NCI-H128 (cell line): ENCODE data around the gene SLC2A13.
"Not testable (repeated sequence)": the region's sequence is repeated elsewhere in the genome, so short reads cannot be mapped to it uniquely, and the experiment has no call there.

Experiments
- DNase-seq: peaks from one replicate; lab custom pipeline; 2025; ENCODE audit not compliant: unreplicated experiment; lab: John Stamatoyannopoulos, UW

The SLC2A13 gene

GRCh38 chr12:39830171-39830570, 275.7 kb downstream of the SLC2A13 start:
- no peak for DNase-seq

DNA sequence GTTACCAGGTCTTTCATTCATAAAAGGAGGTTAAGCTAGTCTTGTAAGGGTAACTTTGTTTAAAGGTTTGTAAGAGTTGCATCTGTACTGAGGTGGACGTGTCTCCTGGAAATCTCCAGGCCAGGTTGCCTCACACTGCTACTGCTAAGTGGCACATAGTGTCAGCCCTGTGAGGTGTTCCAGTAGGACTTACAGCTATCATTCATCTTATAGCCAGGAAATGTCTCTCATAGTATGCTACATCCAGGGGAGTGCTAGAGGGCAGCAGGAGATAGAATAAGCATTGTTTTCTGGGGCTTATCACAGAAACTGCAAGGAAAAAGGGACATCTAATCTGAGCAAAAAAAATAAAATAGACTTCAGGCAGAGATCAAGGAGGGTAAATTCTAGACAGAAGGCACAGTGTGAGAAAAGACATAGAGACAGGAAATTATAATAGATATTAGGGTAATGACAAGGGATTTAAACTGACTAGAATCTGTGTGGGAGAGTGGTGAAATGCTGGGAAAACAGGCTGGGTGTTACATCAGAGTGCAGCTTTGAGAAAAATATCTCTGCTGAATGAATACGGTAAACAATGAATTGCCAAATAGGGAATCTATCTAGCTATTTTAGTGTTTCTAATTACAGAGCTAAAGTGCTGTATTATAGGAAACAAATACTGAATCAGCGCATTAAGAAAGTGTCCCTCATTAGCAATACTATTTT, 281.2 kb downstream of the SLC2A13 start:
- no peak for DNase-seq

- DNase-seq, result no peak
Measured at GRCh38 chr12:39816671-39817185, 289.2 kb downstream of the SLC2A13 start.

DNA sequence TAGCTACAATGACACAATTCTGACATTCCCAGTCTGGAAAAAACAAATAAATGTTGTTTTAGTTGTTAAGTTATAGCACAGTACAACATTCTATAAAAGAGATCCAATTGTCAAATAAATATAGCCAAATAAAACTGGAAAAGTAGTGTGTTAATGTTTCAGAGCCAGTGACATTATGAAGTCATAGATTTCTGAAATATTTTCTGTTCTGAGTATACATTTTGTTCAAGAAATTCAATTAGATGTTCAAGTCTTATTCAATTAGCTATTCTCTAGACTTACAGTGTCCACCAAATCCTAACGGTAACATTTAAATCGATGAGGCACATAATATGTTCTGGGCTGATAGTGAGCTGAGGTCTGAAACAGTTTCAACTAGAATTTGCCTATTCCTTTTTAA, 290.1 kb downstream of the SLC2A13 start:
- no peak for DNase-seq

GRCh38 chr12:39814626-39815025, 291.3 kb downstream of the SLC2A13 start:
- no peak for DNase-seq

- no peak for DNase-seq
Measured at GRCh38 chr12:39813776-39814175, 292.1 kb downstream of the SLC2A13 start.

DNA sequence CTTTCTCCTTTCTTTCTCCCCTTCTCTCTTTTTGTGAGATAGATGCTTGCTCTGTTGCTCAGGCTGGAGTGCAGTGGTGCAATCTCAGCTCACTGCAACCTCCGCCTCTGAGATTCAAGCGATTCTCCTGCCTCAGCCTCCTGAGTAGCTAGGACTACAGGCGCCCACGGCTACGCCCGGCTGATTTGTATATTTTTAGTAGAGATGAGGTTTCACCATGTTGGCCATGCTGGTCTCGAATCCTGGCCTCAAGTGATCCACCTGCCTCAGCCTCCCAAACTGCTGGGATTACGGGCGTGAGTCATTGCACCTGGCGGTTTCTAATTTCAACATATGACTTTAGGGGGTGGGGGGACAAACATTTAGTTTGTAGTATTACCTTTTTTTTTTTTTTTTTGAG, 293.4 kb downstream of the SLC2A13 start:
- not testable (repeated sequence) for DNase-seq

DNA sequence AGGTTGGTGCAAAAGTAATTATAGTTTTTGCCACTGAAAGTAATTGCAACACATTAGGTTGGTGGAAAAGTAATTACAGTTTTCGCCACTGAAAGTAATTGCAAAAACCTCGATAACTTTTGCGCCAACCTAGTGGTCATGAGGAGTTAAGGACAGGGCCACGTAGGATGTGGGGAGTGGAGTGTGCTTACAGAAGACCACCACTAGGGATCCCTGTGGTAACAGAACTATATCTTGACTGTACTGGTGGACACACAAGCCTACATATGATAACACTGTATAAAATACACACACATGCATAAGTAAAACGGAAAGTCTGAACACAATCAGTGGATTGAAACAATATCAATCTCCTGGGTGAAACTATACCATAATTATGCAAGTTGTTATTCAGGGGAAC, 298.8 kb downstream of the SLC2A13 start:
- DNase-seq, result no peak

GRCh38 chr12:39805651-39806050, 300.2 kb downstream of the SLC2A13 start:
- no peak for DNase-seq

- DNase-seq, result no peak
Measured at GRCh38 chr12:39804898-39805297, 301.0 kb downstream of the SLC2A13 start.

GRCh38 chr12:39804479-39804878, 301.4 kb downstream of the SLC2A13 start:
- DNase-seq, result no peak

GRCh38 chr12:39803151-39803550, 302.7 kb downstream of the SLC2A13 start:
- DNase-seq, result no peak

- no peak for DNase-seq
Measured at GRCh38 chr12:39798977-39799376, 306.9 kb downstream of the SLC2A13 start.

- no peak for DNase-seq
Measured at GRCh38 chr12:39798429-39798828, 307.5 kb downstream of the SLC2A13 start.

DNA sequence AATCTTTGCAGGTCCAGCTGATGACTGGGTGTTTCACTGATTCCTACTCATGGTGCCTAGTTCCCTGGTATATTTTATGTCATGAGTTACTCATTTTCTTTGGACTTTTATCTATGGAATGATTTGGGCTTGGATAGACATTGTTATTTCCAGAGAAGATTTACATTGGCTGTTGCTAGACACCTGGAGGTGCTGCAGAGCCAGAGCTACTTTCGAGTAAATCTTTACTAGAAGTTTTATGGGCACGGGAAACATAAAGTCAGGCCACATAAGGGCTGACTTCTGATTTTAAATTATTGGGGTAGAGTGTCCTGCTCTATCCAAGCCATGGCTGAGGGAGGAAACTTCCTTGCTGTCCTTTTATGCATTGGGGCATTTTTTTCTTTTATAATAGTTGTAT, 310.4 kb downstream of the SLC2A13 start:
- DNase-seq, result no peak

DNA sequence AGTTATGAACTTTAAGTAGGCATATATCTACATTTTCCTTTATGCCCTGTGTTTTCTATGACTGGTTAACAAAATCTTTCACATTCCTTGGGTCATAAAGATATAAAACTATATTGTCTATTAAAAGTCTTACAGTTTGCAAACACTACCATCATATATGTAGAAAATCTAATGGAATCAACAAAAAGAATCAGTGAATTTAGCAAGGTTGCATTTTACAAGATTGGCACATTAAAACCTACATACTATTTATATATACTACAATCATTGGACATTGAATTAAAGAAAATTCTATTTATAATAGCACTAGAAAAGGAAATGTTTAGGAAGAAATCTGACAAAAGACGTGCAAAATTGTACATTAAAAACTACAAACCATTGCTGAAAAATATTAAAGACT, 312.9 kb downstream of the SLC2A13 start:
- no peak for DNase-seq

GRCh38 chr12:39788239-39788638, 317.6 kb downstream of the SLC2A13 start:
- no peak for DNase-seq

DNA sequence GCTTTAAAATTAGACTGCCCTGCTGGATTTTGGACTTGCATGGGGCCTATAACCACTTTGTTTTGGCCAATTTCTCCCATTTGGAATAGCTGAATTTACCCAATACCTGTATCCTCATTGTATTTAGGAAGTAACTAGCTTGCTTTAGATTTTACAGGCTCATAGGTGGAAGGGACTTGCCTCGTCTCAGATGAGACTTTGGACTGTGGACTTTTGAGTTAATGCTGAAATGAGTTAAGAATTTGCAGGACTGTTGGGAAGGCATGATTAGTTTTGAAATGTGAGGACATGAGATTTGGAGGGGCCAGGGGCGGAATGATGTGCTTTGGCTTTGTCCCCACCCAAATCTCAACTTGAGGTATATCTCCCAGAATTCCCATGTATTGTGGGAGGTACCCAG, 320.1 kb downstream of the SLC2A13 start:
- DNase-seq, result not testable (repeated sequence)

GRCh38 chr12:39782026-39782545, 323.8 kb downstream of the SLC2A13 start:
- DNase-seq, result no peak

- no peak for DNase-seq
Measured at GRCh38 chr12:39780913-39781446, 324.9 kb downstream of the SLC2A13 start.

DNA sequence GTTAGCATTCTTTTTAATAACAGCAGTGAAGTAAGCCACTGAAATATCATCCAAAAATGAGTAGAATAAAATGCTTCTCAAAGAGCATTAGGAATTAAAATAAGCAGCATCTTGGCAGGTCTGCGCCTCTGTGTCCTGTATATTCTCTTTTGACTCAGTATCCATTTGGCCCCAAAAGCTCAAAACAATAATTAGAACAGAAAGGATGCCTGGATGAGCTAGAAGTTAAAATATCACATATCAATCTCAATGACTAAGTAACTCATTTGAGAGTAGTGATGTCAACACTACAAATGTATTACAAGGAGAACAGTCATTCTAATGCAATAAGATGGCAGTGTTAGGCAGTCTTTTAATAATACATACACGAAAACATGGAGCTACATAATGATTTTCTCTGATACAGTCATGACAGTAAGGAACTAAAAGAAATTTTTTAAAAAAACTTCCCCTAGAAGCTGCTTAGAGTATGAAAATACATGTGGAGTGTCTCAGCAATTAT, 325.4 kb downstream of the SLC2A13 start:
- no peak for DNase-seq

- DNase-seq, result no peak
Measured at GRCh38 chr12:39779768-39780340, 326.0 kb downstream of the SLC2A13 start.
